Tibial nerve (tissue), 4 donors: ENCODE data around the gene AMBP.

Experiments used
- EP300 ChIP-seq, 2 donors: sonication (generic); formaldehyde crosslinking; IDR thresholded peaks; one replicate each; pipeline ENCODE4 v1.6.1; 2017; ENCODE audit warnings: antibody characterized with exemption in 2 of 2, mild to moderate bottlenecking in 1 of 2
- POLR2A ChIP-seq, 2 donors: fragments of 450-650 bp; IDR thresholded peaks; one replicate each; pipeline ENCODE4 v1.6.1; 2017; ENCODE audit warnings: antibody characterized with exemption in 2 of 2, mild to moderate bottlenecking in 2 of 2, moderate library complexity in 2 of 2
- TF ChIP-seq, protein P1 (sequence below), 5 experiments: fragments of 200-600 bp in 3 of 5; fragments of 450-650 bp in 2 of 5; sonication (generic) in 3 of 5; IDR thresholded peaks; one replicate each; pipeline ENCODE4 v1.5.1; 2016 to 2019; ENCODE audit warnings: antibody characterized with exemption in 5 of 5, mild to moderate bottlenecking in 3 of 5, moderate library complexity in 2 of 5

- TF ChIP-seq, protein P1, sequence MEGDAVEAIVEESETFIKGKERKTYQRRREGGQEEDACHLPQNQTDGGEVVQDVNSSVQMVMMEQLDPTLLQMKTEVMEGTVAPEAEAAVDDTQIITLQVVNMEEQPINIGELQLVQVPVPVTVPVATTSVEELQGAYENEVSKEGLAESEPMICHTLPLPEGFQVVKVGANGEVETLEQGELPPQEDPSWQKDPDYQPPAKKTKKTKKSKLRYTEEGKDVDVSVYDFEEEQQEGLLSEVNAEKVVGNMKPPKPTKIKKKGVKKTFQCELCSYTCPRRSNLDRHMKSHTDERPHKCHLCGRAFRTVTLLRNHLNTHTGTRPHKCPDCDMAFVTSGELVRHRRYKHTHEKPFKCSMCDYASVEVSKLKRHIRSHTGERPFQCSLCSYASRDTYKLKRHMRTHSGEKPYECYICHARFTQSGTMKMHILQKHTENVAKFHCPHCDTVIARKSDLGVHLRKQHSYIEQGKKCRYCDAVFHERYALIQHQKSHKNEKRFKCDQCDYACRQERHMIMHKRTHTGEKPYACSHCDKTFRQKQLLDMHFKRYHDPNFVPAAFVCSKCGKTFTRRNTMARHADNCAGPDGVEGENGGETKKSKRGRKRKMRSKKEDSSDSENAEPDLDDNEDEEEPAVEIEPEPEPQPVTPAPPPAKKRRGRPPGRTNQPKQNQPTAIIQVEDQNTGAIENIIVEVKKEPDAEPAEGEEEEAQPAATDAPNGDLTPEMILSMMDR (IDR thresholded peaks at IDR 0.05) = no peak
- TF ChIP-seq EP300 (IDR thresholded peaks at IDR 0.05) (no peak), POLR2A (IDR thresholded peaks at IDR 0.05) (no peak)
These were observed 66.8 kb downstream of the AMBP start for GRCh38 chr9:114011313-114011712.
